Medulla oblongata (tissue), 1 donor: ENCODE data around the gene MAPK1IP1L.
"Not testable (repeated sequence)": the region's sequence is repeated elsewhere in the genome, so short reads cannot be mapped to it uniquely, and the experiment has no call there.

Experiments used
- DNase-seq: peaks from one replicate; pipeline ENCODE4 v3.0.0-alpha.2; 2015; ENCODE audit errors: extremely low spot score

MAPK1IP1L gene

GRCh38 chr14:55051423-55052268 is at the start of gene MAPK1IP1L:
MAPK1IP1L (plus strand) TSS chr14:55051647; CDS start chr14:55061684, 10,037 bp downstream.
- peak; percentile 94 for DNase-seq

GRCh38 chr14:55005071-55005470 is 46.4 kb upstream of the MAPK1IP1L start:
- no peak for DNase-seq

- no peak for DNase-seq
Measured at GRCh38 chr14:55015006-55015405, 36.4 kb upstream of the MAPK1IP1L start.

GRCh38 chr14:55019968-55020554 is 31.4 kb upstream of the MAPK1IP1L start:
- no peak for DNase-seq

GRCh38 chr14:55024365-55024764 is 27.1 kb upstream of the MAPK1IP1L start:
- DNase-seq: not testable (repeated sequence)

GRCh38 chr14:55025948-55026347 is 25.5 kb upstream of the MAPK1IP1L start:
- DNase-seq: no peak

- no peak for DNase-seq
Measured at GRCh38 chr14:55026441-55026792, 25.0 kb upstream of the MAPK1IP1L start.

GRCh38 chr14:55026793-55027561 is 24.5 kb upstream of the MAPK1IP1L start, which contains the start of the genes SOCS4 and WDHD1:
SOCS4 (plus strand) TSS chr14:55027236; CDS start chr14:55043042, 15,806 bp downstream.
WDHD1 (minus strand) TSS chr14:55027099; CDS start chr14:55026787, 312 bp downstream.
- DNase-seq: peak; percentile 95

GRCh38 chr14:55028066-55028465 is 23.4 kb upstream of the MAPK1IP1L start:
- no peak for DNase-seq

- DNase-seq: no peak
Measured at GRCh38 chr14:55028476-55028875, 23.0 kb upstream of the MAPK1IP1L start.

- DNase-seq: no peak
Measured at GRCh38 chr14:55031190-55031589, 20.3 kb upstream of the MAPK1IP1L start.

- DNase-seq: not testable (repeated sequence)
Measured at GRCh38 chr14:55037995-55038394, 13.5 kb upstream of the MAPK1IP1L start.

GRCh38 chr14:55038708-55039107 is 12.7 kb upstream of the MAPK1IP1L start:
- no peak for DNase-seq

GRCh38 chr14:55043528-55043927 is 7.9 kb upstream of the MAPK1IP1L start:
- no peak for DNase-seq

- no peak for DNase-seq
Measured at GRCh38 chr14:55045087-55045486, 6.4 kb upstream of the MAPK1IP1L start.

GRCh38 chr14:55047301-55048053 is 4.0 kb upstream of the MAPK1IP1L start:
- no peak for DNase-seq

- no peak for DNase-seq
Measured at GRCh38 chr14:55048900-55049436, 2.5 kb upstream of the MAPK1IP1L start.

GRCh38 chr14:55051165-55051422 is 353 bp upstream of the MAPK1IP1L start:
- no peak for DNase-seq

GRCh38 chr14:55052269-55052930 is 953 bp downstream of the MAPK1IP1L start:
- peak; percentile 38 for DNase-seq

- no peak for DNase-seq
Measured at GRCh38 chr14:55053018-55053417, 1.6 kb downstream of the MAPK1IP1L start.

- no peak for DNase-seq
Measured at GRCh38 chr14:55053500-55053899, 2.1 kb downstream of the MAPK1IP1L start.
